NCI-H69 (cell line): ENCODE results near the gene CHMP1A.

ENCODE experiments used
- DNase-seq: peaks from one replicate; lab custom pipeline; 2025; lab: John Stamatoyannopoulos, UW

The CHMP1A gene

GRCh38 chr16:89624777-89625761 is 32.4 kb downstream of the CHMP1A start:
- no peak for DNase-seq

- peak; percentile 35 for DNase-seq
Observed at GRCh38 chr16:89623511-89624261, 33.8 kb downstream of the CHMP1A start.

GRCh38 chr16:89621698-89622409 is 35.7 kb downstream of the CHMP1A start:
- no peak for DNase-seq

- DNase-seq: no peak
Observed at GRCh38 chr16:89621136-89621697, 36.3 kb downstream of the CHMP1A start.

- DNase-seq: no peak
Observed at GRCh38 chr16:89620406-89620841, 37.1 kb downstream of the CHMP1A start.

GRCh38 chr16:89619840-89620239 is 37.7 kb downstream of the CHMP1A start:
- no peak for DNase-seq

GRCh38 chr16:89618109-89618998 is 39.2 kb downstream of the CHMP1A start:
- no peak for DNase-seq

- no peak for DNase-seq
Observed at GRCh38 chr16:89617036-89617435, 40.5 kb downstream of the CHMP1A start.

GRCh38 chr16:89616623-89617022 is 40.9 kb downstream of the CHMP1A start:
- DNase-seq: no peak

- no peak for DNase-seq
Observed at GRCh38 chr16:89615596-89616090, 41.9 kb downstream of the CHMP1A start.

GRCh38 chr16:89615176-89615575 is 42.3 kb downstream of the CHMP1A start:
- DNase-seq: no peak

- no peak for DNase-seq
Observed at GRCh38 chr16:89613954-89614459, 43.5 kb downstream of the CHMP1A start.

GRCh38 chr16:89613231-89613953 is 44.1 kb downstream of the CHMP1A start, which contains the start of gene DPEP1:
TSS of gene DPEP1 (plus strand) at chr16:89613642. CDS start at chr16:89630411, 16,769 bp downstream.
- DNase-seq: peak; percentile 84

- DNase-seq: peak; percentile 90
Observed at GRCh38 chr16:89612415-89613166, 44.9 kb downstream of the CHMP1A start.

GRCh38 chr16:89610108-89610453 is 47.4 kb downstream of the CHMP1A start:
- DNase-seq: no peak

GRCh38 chr16:89607937-89608740 is 49.4 kb downstream of the CHMP1A start:
- no peak for DNase-seq

GRCh38 chr16:89607453-89607852 is 50.1 kb downstream of the CHMP1A start:
- no peak for DNase-seq

- no peak for DNase-seq
Observed at GRCh38 chr16:89606006-89606405, 51.5 kb downstream of the CHMP1A start.
